Measurements from ENCODE around the gene PLA2G4B. TPM values are rescaled to one million over a fixed set of nuclear protein-coding genes. Genes with fewer than 3 reads are reported as not detected.
A peak's percentile ranks its signal among the peaks of the same experiment; 100 is the strongest.
"Not testable (repeated sequence)": the region's sequence is repeated elsewhere in the genome, so short reads cannot be mapped to it uniquely, and the experiment has no call there.

Gene PLA2G4B
- total RNA-seq, 1 donor from 2014 or later = 2.4 TPM

DNA sequence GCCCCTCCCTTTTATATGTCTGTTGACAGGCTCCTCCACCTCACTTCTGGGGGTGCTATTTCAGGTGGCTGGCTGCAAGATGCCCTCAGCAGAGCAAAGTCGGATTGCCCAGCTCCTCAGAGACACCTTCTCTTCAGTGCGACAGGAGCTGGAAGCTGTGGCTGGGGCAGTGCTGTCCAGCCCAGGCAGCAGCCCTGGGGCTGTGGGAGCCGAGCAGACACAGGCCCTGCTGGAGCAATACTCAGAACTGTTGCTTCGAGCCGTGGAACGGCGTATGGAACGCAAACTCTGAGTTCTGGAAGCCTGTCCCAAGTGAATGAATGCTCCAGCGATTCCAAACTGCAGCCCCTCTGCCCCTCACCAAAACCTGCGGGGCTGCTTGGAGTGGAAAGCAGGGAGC, 13.5 kb upstream of the PLA2G4B start:
- DNase-seq (ENCODE audit: low spot score in 2 of 2) (no peak), FAIRE-seq (no peak)

DNA sequence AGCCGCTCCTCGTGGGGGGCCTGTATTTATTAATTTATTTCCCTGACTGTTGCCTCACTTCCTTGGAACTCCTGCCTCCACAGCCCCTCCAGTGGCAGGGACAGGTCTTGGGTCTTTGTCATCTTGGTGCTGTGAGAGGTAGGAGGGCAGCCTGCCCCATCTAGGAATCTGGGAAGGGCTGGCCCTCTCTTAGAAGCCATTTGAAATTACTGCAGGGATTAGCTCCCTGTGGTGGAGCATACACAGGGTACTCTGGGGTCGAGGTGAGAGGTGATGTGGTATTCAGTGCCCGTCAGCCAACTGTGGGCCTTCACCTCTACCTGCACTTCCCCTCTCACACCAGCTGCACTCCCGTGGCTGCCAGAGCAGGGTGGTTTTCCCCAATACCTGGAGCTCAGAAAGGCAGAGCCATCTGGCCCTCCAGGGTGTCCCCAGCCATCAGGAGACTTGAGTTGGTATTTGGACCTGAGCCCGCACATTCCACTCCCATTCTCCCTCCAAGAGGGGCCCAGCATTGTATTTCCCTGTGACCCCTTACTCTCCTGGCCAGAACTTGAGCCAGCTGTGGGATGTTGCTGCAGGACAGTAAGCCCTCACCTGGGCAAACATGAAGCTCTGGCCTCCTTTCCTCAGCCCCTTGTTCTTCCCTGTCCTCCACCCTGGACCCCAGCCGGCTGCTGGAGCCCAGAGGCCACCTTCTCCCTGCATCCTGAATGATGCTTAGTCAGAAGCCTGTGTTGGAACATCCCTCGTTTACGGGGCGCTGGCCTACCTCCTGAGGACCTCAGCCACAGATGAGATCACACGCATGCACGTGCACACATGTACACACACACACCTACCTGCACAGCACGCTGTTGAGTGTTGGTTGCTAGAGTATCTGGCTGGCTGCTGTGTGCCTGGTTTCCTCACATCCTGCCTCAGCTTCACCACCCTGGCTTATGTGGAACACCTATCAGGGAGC, 12.8 kb upstream of the PLA2G4B start:
- DNase-seq (ENCODE audit: low spot score in 2 of 2) (no peak), FAIRE-seq (no peak)

DNA sequence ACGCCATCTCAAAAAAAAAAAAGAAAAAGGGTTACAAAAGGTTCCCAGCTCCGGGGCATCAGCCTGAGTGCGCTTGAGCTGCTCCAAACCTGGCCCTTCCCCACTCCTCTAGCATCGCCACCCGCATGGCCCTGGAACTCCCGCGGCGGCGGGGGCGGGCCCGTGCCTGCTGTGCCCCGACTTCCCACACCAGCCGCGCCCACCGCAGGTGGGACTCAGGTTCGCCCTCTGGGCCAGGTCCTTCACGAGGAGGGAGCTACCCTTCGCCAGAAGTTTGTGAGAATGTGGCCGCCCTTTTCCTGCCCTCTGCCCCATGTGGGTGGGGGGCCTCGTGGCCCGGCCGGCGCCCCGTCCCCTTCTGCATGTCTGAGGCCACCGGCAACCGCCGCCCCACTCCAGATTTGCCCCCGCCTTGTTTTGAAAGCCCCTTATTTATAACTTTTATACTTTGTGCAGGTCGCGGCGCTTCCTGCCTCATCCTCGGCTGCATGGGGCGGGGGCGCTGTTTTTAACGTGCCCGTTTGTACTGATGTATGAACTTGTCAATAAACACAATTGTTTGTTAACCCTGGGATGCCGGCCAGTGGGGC, 11.3 kb upstream of the PLA2G4B start:
- FAIRE-seq = no peak
- DNase-seq (ENCODE audit: low spot score in 2 of 2) = no peak

DNA sequence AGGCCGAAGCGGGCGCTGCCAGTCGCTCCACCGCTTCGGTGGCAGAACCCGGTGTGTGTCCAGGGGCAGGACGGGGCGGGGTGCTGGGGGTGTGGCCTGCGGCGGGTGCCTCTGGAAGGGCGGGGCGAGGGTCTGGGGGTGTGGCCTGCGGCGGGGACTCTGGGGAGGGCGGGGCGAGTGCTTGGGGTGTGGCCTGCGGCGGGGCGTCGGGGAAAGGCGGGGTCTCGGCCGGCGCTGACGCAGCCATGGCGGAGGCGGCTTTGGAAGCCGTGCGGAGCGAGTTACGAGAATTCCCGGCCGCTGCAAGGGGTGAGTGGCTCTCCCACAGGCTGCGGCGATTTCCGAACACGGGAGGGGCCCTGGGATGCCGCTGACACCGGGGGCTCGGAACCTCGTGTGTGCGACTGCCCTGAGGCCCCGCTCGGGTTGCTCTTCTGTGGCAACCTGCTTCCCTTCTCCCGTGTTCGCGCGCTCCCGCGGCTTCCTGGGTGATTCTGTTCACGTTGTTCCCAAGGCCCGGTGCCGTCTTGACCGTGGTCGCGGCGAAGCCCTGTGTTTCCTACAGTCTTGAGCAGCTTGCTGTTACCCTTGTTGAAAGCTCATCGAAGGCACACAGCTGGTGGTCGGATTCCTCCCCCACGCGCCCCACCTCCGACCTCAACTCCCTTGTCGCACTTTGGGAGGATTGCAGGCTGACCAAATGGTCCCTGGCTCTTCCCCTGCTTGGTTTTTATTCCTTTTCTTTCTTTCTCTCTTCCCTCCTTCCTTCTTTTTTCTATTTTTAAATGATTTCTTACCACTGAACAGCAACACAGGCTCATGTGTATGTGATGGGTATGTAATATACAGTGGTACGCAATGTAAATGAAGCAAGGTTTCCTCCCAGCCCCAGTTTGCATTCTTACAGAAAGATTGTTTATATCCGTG, 10.5 kb upstream of the PLA2G4B start, which contains the start of gene JMJD7:
TSS of gene JMJD7 (plus strand) at position 213 of the 927 bp plus-strand sequence. CDS start at position 246, 33 bp downstream.
- no peak for FAIRE-seq

GRCh38 chr15:41828807-41829141, 9.9 kb upstream of the PLA2G4B start:
- FAIRE-seq = no peak
- DNase-seq (ENCODE audit: low spot score in 2 of 2) = no peak

More for the DNA sequence above, 10.5 kb upstream of the PLA2G4B start, which contains the start of gene JMJD7:
- DNase-seq (ENCODE audit: low spot score in 2 of 2) = peak; percentile 97 to 100

GRCh38 chr15:41829959-41830646, 8.5 kb upstream of the PLA2G4B start:
- no peak for DNase-seq (ENCODE audit: low spot score in 2 of 2)
- FAIRE-seq = no peak

DNA sequence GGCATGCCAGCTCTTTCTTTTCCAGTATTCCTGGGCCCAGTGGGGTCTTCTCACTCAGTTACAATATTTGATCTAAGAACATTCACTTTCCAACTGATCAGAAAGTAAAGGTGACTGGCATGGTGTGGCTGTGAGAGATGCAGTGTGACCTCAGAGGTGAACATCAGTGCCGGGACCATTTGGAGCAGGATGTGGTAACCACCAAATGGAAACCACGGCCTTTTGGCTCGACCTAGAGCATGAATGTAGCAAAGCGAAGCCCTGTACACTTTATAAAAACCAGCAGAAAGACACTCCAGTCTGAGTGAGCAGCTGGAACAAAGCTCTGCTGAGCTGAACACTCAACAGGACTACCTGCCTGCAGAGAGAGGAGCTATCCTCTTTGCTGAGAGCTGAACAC, 7.4 kb upstream of the PLA2G4B start:
- DNase-seq (ENCODE audit: low spot score in 2 of 2); FAIRE-seq: not testable (repeated sequence)

- no peak for FAIRE-seq
These were observed 6.4 kb upstream of the PLA2G4B start for GRCh38 chr15:41832208-41832607.

DNA sequence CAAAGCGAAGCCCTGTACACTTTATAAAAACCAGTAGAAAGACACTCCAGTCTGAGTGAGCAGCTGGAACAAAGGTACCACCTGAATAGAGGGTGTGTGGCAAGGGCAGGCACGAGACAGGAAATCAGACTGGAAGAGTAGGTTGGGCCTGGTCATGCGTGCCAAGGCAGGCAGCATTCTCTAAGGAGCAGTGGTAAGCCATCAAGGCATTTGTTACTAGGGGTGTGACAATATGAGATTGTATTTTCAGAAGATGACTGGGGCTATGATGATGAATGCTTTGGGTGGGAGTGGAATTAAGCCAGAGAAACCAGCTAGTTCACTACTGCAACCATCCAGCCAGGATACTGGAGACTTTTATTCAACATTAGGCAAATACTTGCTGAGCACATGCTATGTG, 5.8 kb upstream of the PLA2G4B start:
- no peak for FAIRE-seq
- DNase-seq (ENCODE audit: low spot score in 2 of 2) = no peak

More at GRCh38 chr15:41832208-41832607, 6.4 kb upstream of the PLA2G4B start:
- no peak for DNase-seq (ENCODE audit: low spot score in 2 of 2)

DNA sequence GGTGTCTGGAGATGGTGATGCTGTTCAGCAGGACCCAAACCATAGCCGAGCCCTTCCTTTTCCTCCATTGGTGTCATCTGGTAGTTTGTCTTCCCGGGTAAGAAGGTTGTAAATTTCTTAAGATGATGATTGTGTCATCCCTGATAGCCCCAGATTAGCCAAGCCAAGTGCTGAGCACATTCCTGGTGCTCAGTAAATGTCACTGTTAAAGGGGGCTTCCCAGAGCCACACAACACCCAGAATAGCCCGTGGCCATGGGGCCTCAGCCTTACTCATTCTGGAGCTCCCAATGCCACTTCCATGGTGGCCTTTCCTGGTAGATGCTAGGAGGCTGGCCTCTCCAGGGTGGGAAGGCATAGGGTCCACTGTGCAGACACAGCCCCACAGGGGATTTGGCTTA, 4.6 kb upstream of the PLA2G4B start:
- DNase-seq (ENCODE audit: low spot score in 2 of 2) (no peak), FAIRE-seq (no peak)

- DNase-seq (ENCODE audit: low spot score in 2 of 2) = no peak
- FAIRE-seq = no peak
These were observed 2.6 kb upstream of the PLA2G4B start for GRCh38 chr15:41836073-41836472.

- DNase-seq (ENCODE audit: low spot score in 2 of 2) (no peak), FAIRE-seq (no peak)
These were observed 1.8 kb upstream of the PLA2G4B start for GRCh38 chr15:41836713-41837454.

DNA sequence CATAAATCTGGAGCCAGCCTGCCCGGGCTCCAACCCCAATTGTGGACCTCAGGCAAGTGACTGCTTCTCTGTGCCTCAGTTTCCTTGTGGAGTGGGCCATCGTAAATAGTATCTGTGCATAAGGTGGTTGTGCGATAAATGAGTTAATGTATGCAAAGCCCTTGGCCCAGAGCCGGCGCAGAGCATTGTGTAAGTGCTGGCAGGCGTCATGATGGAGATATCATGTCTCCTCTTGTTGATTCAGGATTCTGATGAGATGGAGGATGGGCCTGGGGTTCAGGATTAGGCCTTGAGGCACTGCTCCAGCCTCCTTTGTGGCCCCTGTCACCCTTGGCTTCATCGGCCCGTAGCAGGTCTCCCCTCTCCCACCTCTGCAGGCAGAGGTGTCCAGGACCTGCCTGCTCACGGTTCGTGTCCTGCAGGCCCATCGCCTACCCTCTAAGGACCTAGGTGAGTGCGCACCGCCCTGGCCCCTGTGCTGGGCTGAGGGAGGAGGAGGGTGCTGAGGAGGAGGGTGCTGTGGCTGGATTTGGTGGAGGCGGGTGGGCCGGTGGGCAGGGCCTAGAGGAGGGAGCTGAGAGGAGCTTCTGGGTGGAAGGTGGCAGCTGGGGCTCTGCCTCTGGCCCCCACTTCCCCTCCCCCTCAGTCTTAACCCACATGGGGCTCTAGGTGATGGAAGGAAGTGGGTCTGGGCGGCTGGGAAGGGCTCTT, 1.3 kb downstream of the PLA2G4B start:
- FAIRE-seq = no peak
- DNase-seq (ENCODE audit: low spot score in 2 of 2) = no peak

DNA sequence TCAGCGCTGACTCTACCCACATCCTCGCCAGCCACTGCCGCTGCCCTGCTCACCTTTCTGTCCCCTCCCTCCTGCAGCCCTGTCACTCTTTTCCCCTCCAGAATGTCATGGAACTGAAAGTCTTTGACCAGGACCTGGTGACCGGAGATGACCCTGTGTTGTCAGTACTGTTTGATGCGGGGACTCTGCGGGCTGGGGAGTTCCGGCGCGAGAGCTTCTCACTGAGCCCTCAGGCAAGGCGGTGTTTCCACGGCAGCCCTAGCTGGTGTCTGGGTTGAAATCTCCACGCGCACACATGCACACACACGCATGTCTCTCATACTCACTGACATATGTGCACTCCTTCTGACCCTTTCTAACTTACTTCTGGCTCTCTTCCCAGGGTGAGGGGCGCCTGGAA, 2.0 kb downstream of the PLA2G4B start:
- DNase-seq (ENCODE audit: low spot score in 2 of 2) (no peak), FAIRE-seq (no peak)

DNA sequence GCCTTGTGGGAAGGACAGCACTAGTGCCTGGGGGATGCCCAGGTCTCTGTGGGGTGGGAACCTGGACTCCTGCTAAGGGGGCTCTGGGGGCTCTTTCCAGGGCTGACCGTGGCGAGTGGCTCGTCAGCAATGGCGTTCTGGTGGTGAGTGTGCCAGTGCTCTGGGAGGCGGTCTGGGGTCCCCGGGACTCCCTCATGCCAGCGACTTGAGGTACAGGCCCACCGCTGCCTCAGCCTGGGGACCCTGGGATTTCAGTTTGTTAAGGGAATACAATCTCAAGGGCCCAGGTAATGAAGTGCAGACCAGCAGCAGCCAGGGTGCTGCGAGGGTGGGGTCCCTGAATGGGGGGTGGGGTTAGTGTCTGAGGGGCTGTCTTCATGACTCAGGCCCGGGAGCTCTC, 2.5 kb downstream of the PLA2G4B start:
- FAIRE-seq (no peak), DNase-seq (ENCODE audit: low spot score in 2 of 2) (no peak)

DNA sequence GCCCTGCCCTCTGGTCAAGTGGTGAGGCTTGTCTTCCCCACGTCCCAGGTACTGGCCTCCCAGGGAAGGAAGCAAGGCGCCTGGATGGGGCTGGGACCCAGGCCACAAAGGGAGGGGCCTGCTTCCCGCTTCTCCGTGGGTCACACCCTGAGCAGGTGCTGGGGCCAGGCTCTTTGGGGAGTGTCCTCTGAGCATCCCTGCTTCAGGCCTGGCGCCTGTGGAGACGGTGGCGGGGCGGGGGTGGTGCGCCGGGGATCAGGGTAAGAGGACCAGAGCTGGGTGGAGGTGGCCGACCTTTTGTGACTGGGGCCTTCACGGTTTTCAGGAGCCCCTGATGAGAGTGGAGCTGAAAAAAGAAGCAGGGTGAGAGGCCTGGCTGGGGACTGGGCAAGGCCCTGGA, 3.6 kb downstream of the PLA2G4B start:
- FAIRE-seq (no peak), DNase-seq (ENCODE audit: low spot score in 2 of 2) (no peak)

DNA sequence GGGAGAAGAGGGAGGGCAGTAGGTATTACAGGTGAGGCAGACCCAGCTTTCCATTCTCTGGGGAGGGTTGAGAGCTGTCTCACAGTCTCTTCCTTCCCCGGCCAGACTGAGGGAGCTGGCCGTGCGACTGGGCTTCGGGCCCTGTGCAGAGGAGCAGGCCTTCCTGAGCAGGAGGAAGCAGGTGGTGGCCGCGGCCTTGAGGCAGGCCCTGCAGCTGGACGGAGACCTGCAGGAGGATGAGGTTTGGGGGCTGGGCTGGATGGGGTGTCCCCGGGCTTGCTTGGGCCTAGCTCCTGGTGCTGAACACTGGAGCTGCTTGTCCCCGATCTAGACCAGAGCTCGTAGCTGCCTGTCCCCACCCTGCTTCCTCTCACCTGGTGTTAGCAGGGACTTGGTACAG, 4.9 kb downstream of the PLA2G4B start:
- no peak for DNase-seq (ENCODE audit: low spot score in 2 of 2)
- no peak for FAIRE-seq

- FAIRE-seq = no peak
- no peak for DNase-seq (ENCODE audit: low spot score in 2 of 2)
These were observed 6.2 kb downstream of the PLA2G4B start for GRCh38 chr15:41844814-41845213.

DNA sequence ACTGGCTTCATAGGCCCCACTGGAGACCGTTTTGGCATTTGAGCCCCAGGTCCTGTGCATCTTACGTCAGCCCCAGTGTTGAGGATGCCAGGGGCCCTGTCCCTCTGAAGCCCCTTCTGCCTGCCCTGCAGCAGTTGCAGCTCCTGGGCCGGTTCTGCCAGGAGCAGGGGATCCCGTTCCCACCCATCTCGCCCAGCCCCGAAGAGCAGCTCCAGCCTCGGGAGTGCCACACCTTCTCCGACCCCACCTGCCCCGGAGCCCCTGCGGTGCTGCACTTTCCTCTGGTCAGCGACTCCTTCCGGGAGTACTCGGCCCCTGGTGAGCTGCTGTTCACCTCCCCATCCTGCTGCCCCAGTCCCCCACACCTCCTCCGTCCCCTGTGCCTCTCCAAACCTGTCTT, 8.6 kb downstream of the PLA2G4B start:
- FAIRE-seq = no peak
- no peak for DNase-seq (ENCODE audit: low spot score in 2 of 2)
